ENCODE data around the gene PIK3R5.

DNA sequence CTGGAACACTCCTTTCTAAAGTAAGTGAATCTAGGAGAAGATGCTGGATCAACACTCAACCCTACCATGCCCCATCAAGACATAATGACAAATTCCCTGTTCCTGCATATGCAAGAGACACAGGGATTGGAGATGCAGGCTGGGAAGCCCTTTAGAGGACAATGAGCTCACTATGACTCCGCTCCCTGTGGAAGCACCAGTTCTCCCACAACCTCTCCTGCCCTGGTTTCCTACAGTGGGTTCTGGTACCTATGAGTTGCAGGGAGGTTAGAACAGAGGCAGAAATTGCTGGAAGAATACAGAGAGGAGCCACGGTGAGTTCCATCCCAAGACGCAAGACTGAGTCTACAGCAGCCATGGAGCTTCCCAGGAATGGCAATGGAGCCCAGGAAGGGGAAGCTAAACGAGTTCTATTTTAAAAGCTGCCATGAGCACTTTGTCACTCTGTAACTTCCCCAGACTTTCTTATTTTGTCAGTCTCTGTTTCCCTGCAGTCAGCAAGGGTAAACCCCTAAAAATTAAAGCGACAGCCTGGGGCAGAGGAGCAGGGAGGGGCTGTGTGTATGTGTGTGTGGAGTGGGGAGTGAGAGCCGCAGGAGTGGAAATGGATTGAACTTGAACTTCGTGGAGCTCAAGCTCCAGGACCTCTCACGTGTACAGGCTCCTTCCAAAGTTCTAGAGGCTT lies 55.8 kb downstream of the PIK3R5 start:
- TF ChIP-seq JUN (IDR thresholded peaks at IDR 0.05): no peak
- no peak for TF ChIP-seq SMC3 (IDR thresholded peaks at IDR 0.05)
- no peak for TF ChIP-seq CTCF (IDR thresholded peaks at IDR 0.05)
- no peak for TF ChIP-seq HOXA7 (CRISPR knock-in tag; IDR thresholded peaks at IDR 0.05)
- TF ChIP-seq MYC (IDR thresholded peaks at IDR 0.05; ENCODE audit: borderline replicate concordance, low read length): no peak
- TF ChIP-seq FOSL2 (IDR thresholded peaks at IDR 0.05): no peak
- no peak for TF ChIP-seq FOSL2 (CRISPR knock-in tag; IDR thresholded peaks at IDR 0.05)
- TF ChIP-seq POLR2A (IDR thresholded peaks at IDR 0.05; ENCODE audit: low read length): no peak
- no peak for TF ChIP-seq TP53 (CRISPR knock-in tag; IDR thresholded peaks at IDR 0.05)
- TF ChIP-seq RNF2 (IDR thresholded peaks at IDR 0.05; ENCODE audit: borderline replicate concordance, low read depth): no peak
- no peak for TF ChIP-seq NR3C1 (IDR thresholded peaks at IDR 0.05)
- TF ChIP-seq, protein P1, sequence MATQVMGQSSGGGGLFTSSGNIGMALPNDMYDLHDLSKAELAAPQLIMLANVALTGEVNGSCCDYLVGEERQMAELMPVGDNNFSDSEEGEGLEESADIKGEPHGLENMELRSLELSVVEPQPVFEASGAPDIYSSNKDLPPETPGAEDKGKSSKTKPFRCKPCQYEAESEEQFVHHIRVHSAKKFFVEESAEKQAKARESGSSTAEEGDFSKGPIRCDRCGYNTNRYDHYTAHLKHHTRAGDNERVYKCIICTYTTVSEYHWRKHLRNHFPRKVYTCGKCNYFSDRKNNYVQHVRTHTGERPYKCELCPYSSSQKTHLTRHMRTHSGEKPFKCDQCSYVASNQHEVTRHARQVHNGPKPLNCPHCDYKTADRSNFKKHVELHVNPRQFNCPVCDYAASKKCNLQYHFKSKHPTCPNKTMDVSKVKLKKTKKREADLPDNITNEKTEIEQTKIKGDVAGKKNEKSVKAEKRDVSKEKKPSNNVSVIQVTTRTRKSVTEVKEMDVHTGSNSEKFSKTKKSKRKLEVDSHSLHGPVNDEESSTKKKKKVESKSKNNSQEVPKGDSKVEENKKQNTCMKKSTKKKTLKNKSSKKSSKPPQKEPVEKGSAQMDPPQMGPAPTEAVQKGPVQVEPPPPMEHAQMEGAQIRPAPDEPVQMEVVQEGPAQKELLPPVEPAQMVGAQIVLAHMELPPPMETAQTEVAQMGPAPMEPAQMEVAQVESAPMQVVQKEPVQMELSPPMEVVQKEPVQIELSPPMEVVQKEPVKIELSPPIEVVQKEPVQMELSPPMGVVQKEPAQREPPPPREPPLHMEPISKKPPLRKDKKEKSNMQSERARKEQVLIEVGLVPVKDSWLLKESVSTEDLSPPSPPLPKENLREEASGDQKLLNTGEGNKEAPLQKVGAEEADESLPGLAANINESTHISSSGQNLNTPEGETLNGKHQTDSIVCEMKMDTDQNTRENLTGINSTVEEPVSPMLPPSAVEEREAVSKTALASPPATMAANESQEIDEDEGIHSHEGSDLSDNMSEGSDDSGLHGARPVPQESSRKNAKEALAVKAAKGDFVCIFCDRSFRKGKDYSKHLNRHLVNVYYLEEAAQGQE (IDR thresholded peaks at IDR 0.05): no peak
- TF ChIP-seq HDAC2 (IDR thresholded peaks at IDR 0.05): no peak
- no peak for TF ChIP-seq RARB (CRISPR knock-in tag; IDR thresholded peaks at IDR 0.05)
- no peak for TF ChIP-seq ZFP36 (IDR thresholded peaks at IDR 0.05; ENCODE audit: borderline replicate concordance, partially characterized antibody)

All from A549 (cell line).